Natural killer cell (primary cell): ENCODE measurements around the gene RGR. TPM values are rescaled to one million over a fixed set of nuclear protein-coding genes. Genes with fewer than 3 reads are reported as not detected.

Experiments
- ATAC-seq, 3 donors: fragments of 150-1000 bp in 2 of 3; fragments of 200-7000 bp in 1 of 3; cut with Tn5 transposase; 1 replicate in 1 of 3; 2 replicates in 2 of 3; pipeline ENCODE4 v1.10.0; 2021; ENCODE audit warnings: mild to moderate bottlenecking in 2 of 3, moderate library complexity in 2 of 3
- DNase-seq, 2 donors: peaks; one replicate each; pipeline versions ENCODE4 v3.0.0 to v3.0.0-alpha.2; 2013 to 2021; ENCODE audit warnings: mixed read lengths in 1 of 2
- H3K27ac ChIP-seq: one replicate; pipeline ENCODE4 v1.5.1; 2013; ENCODE audit warnings: mild to moderate bottlenecking, low read length
- H3K27me3 ChIP-seq: one replicate; pipeline ENCODE4 v1.6.1; 2013; ENCODE audit warnings: low read length; ENCODE audit not compliant: control insufficient read depth, insufficient read depth
- H3K36me3 ChIP-seq: one replicate; pipeline ENCODE4 v1.6.1; 2013; ENCODE audit warnings: low read length; ENCODE audit not compliant: control insufficient read depth, insufficient read depth
- H3K4me1 ChIP-seq: one replicate; pipeline ENCODE4 v1.6.1; 2013; ENCODE audit warnings: low read length; ENCODE audit not compliant: control insufficient read depth, insufficient read depth
- H3K4me3 ChIP-seq: one replicate; pipeline ENCODE4 v1.5.1; 2013; ENCODE audit warnings: low read length
- H3K9me3 ChIP-seq: one replicate; pipeline ENCODE4 v1.6.1; 2013; ENCODE audit warnings: low read length; ENCODE audit not compliant: control insufficient read depth, insufficient read depth
- H3K27ac Mint-ChIP-seq, 2 donors: one replicate each; pipeline ENCODE4 v1.8.0; 2022; ENCODE audit warnings: mild to moderate bottlenecking in 2 of 2, mixed read lengths in 2 of 2, moderate library complexity in 1 of 2
- H3K27me3 Mint-ChIP-seq, 2 donors: one replicate each; pipeline ENCODE4 v1.8.0; 2022; ENCODE audit warnings: low read depth in 2 of 2, mixed read lengths in 2 of 2
- H3K36me3 Mint-ChIP-seq: one replicate; pipeline ENCODE4 v1.8.0; 2022; ENCODE audit warnings: mixed read lengths
- H3K4me1 Mint-ChIP-seq, 2 donors: one replicate each; pipeline ENCODE4 v1.8.0; 2022; ENCODE audit warnings: mixed read lengths in 2 of 2
- H3K4me3 Mint-ChIP-seq: one replicate; pipeline ENCODE4 v1.8.0; 2022; ENCODE audit warnings: mild to moderate bottlenecking, moderate library complexity, mixed read lengths
- H3K9me3 Mint-ChIP-seq, 2 donors: one replicate each; pipeline ENCODE4 v1.8.0; 2022; ENCODE audit warnings: mixed read lengths in 2 of 2
- WGBS: methylation state at CpG from one replicate; pipeline ENCODE4 v1.1.7; 2013; ENCODE audit warnings: missing lambda C conversion rate; ENCODE audit not compliant: insufficient coverage; 5-methylcytosine and 5-hydroxymethylcytosine counted together
- intact Hi-C: fragments of 100-400 bp; cut with micrococcal nuclease; formaldehyde crosslinking; loops from one replicate; pipeline ENCODE4 v1.14.2; 2022
- total RNA-seq, 4 donors: library from RNA; stranded (reverse); fragments of 120-200 nt in 1 of 4; gene quantifications; one replicate each; pipeline versions ENCODE4 v1.2.3 to v1.2.4, GENCODE V29; 2013 to 2022
- TF ChIP-seq, protein P1 (sequence below): fragments of 200-600 bp; IDR thresholded peaks from one replicate; pipeline ENCODE4 v1.8.0; 2022; ENCODE audit warnings: antibody characterized with exemption

RGR gene
- total RNA-seq, 3 donors from 2014 or later (not counting 1 experiment from before 2014, with no cell fraction given): not detected

DNA sequence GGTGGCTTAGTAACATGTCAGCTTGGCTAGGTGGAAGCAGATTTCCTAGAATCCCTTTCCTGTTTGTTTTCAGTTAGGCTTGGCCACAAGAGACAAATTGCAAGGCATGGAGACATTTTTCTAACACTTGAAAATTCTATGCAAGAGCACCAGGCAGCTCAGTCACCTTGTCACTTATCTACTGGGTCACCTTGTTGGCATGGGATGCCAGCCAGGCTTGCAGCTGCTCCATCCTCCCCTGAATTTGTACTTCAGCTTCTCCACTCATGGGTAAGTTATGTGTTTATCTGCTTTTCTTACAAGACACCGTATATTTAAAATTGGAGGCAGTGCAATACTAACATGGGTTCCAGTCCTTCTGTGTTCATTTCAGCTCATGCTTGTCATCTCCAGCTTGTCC, 43.3 kb downstream of the RGR start:
- ATAC-seq (no peak), DNase-seq (no peak)
- H3K4me3 ChIP-seq: no peak overlapping the region
- TF ChIP-seq, protein P1, sequence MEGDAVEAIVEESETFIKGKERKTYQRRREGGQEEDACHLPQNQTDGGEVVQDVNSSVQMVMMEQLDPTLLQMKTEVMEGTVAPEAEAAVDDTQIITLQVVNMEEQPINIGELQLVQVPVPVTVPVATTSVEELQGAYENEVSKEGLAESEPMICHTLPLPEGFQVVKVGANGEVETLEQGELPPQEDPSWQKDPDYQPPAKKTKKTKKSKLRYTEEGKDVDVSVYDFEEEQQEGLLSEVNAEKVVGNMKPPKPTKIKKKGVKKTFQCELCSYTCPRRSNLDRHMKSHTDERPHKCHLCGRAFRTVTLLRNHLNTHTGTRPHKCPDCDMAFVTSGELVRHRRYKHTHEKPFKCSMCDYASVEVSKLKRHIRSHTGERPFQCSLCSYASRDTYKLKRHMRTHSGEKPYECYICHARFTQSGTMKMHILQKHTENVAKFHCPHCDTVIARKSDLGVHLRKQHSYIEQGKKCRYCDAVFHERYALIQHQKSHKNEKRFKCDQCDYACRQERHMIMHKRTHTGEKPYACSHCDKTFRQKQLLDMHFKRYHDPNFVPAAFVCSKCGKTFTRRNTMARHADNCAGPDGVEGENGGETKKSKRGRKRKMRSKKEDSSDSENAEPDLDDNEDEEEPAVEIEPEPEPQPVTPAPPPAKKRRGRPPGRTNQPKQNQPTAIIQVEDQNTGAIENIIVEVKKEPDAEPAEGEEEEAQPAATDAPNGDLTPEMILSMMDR: no peak
- no peaks in the 10 kb centered on the region for H3K4me1 ChIP-seq
- no peaks in the 10 kb centered on the region for H3K9me3 ChIP-seq
- Mint-ChIP-seq H3K27ac (no peak overlapping the region), H3K36me3 (no peaks in the 10 kb centered on the region), H3K27me3 (peaks cover 11 to 13% of the 10 kb centered on the region in 2 donors), H3K9me3 (no peaks in the 10 kb centered on the region), H3K4me3 (no peak overlapping the region), H3K4me1 (no peaks in the 10 kb centered on the region)
- H3K36me3 ChIP-seq: no peaks in the 10 kb centered on the region
- intact Hi-C loops: no loop called here
- H3K27ac ChIP-seq: no peak overlapping the region
- WGBS: 88% methylated on average over 1 of the region's 1 CpG
- no peaks in the 10 kb centered on the region for H3K27me3 ChIP-seq

DNA sequence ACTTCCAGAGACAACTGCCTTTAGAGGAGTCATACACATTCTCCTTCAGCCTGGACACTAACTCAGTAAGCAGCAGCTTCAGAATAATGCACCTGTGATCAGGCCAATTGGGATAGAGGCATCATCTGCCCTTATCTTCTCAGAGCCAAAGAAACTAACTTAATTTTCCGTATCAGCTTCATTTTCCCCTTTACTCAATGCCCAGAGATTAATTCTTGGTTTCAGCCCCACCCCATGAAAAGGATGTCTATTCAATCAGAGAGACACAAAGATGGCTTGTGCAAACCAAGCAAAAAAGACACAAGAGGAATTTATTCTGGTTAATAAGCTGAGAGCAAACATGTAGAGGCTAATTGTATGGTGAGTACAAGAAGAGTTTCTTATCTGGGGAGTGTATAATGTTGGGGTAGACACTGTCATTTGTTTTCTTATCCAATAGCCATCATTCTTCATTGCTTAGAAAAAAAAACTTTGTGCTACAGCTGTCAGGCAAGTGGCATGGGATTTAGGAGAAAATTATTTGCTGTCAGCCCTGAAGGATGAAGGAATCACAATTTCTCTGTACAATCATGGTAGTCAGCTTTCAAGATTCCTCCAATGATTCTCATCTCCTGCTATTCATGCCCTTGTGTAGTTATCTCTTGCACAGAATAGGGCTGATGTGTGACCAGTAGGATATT, 44.8 kb downstream of the RGR start:
- no peaks in the 10 kb centered on the region for H3K9me3 ChIP-seq
- no peak overlapping the region for H3K27ac ChIP-seq
- no peaks in the 10 kb centered on the region for H3K4me1 ChIP-seq
- DNase-seq (no peak), ATAC-seq (no peak)
- Mint-ChIP-seq H3K9me3 (no peaks in the 10 kb centered on the region), H3K36me3 (no peaks in the 10 kb centered on the region), H3K4me1 (no peaks in the 10 kb centered on the region), H3K27me3 (peaks cover 11 to 13% of the 10 kb centered on the region in 2 donors), H3K4me3 (no peak overlapping the region), H3K27ac (no peak overlapping the region)
- intact Hi-C loops: no loop called here
- no peaks in the 10 kb centered on the region for H3K27me3 ChIP-seq
- TF ChIP-seq, protein P1: no peak
- H3K36me3 ChIP-seq: no peaks in the 10 kb centered on the region
- 93% methylated on average over 1 of the region's 1 CpG for WGBS
- H3K4me3 ChIP-seq: no peak overlapping the region

DNA sequence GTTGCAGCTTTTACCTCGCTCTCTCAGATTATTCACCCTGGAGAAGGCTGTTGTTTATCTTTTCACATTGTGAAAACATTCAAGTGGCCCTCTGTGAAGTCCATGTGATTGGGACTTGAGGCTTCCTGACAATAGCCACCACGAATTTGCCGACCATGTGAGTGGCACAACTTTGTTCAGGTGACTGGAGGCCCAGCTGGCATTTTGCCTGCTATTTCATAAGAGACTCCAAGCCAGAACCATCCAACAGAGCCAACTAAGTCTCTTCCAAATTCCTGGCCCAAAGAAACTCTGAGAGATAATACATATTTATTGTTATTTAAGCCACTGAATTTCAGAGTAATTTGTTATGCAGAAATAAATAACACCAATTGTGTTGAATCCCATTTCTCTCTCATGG, 45.4 kb downstream of the RGR start:
- TF ChIP-seq, protein P1: no peak
- no peak overlapping the region for H3K4me3 ChIP-seq
- H3K27ac ChIP-seq: no peak overlapping the region
- no peaks in the 10 kb centered on the region for H3K9me3 ChIP-seq
- Mint-ChIP-seq H3K9me3 (no peaks in the 10 kb centered on the region), H3K4me3 (no peak overlapping the region), H3K27me3 (peaks cover 11 to 13% of the 10 kb centered on the region in 2 donors), H3K27ac (no peak overlapping the region), H3K36me3 (no peaks in the 10 kb centered on the region), H3K4me1 (no peaks in the 10 kb centered on the region)
- intact Hi-C loops: no loop called here
- WGBS: 69% methylated on average over 3 of the region's 3 CpGs
- H3K4me1 ChIP-seq: no peaks in the 10 kb centered on the region
- no peak for DNase-seq
- H3K27me3 ChIP-seq: no peaks in the 10 kb centered on the region
- no peaks in the 10 kb centered on the region for H3K36me3 ChIP-seq
- ATAC-seq: no peak

DNA sequence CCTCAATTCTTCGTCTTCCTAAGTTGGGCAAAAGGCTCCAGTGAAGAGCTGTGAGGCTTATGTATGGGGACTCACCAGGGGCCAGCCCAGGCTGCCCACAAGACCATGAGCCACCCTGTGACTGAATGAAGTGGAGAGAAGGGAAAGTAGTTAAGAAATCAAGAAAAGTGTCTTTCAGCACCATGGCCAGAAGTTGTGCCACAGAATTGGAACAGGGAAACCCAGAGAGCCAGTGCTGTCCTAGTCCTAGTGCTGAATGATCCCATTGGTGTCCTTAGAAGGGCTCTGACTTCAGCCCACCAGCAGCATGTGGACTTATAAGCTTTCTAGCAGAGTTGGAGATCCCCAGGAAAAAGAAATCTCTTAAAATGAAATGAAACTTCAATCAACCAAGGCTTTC, 46.5 kb downstream of the RGR start:
- no peak for DNase-seq
- Mint-ChIP-seq H3K36me3 (no peaks in the 10 kb centered on the region), H3K4me3 (no peak overlapping the region), H3K27me3 (peaks cover 11 to 13% of the 10 kb centered on the region in 2 donors), H3K27ac (no peak overlapping the region), H3K9me3 (no peaks in the 10 kb centered on the region), H3K4me1 (no peaks in the 10 kb centered on the region)
- intact Hi-C loops: no loop called here
- no peaks in the 10 kb centered on the region for H3K4me1 ChIP-seq
- H3K9me3 ChIP-seq: no peaks in the 10 kb centered on the region
- no peaks in the 10 kb centered on the region for H3K36me3 ChIP-seq
- H3K27ac ChIP-seq: no peak overlapping the region
- WGBS: 57% methylated on average over 1 of the region's 1 CpG
- ATAC-seq: peak in 1 of 3 donors; percentile 26
- no peaks in the 10 kb centered on the region for H3K27me3 ChIP-seq
- H3K4me3 ChIP-seq: no peak overlapping the region
- TF ChIP-seq, protein P1: no peak
